Esophagus muscularis mucosa (tissue), 4 donors: ENCODE results near the gene ISCA2. TPM values are rescaled to one million over a fixed set of nuclear protein-coding genes. Genes with fewer than 3 reads are reported as not detected.

Experiments used
- DNase-seq: peaks from one replicate; pipeline ENCODE4 v3.0.0-alpha.2; 2017; ENCODE audit errors: extremely low spot score
- H3K27ac ChIP-seq, 4 donors: fragments of 200-600 bp; sonication (generic); replicated peaks in 1 of 4; 1 replicate in 3 of 4; 2 replicates in 1 of 4; pipeline ENCODE4 v1.5.1; 2016 to 2019; ENCODE audit warnings: mild to moderate bottlenecking in 1 of 4
- H3K27me3 ChIP-seq, 4 donors: fragments of 200-600 bp; sonication (generic); one replicate each; pipeline versions ENCODE4 v1.5.1 to v1.6.0; 2016 to 2019
- H3K36me3 ChIP-seq, 4 donors: fragments of 200-600 bp; sonication (generic); one replicate each; pipeline ENCODE4 v1.5.1; 2016 to 2019
- H3K4me1 ChIP-seq, 4 donors: fragments of 200-600 bp; sonication (generic); one replicate each; pipeline ENCODE4 v1.5.1; 2016 to 2019
- H3K4me3 ChIP-seq, 4 donors: fragments of 200-600 bp; sonication (generic); 1 replicate in 2 of 4; 2 replicates in 2 of 4; pipeline ENCODE4 v1.5.1; 2016 to 2019; ENCODE audit warnings: mild to moderate bottlenecking in 4 of 4, moderate library complexity in 1 of 4
- H3K9me3 ChIP-seq, 4 donors: fragments of 200-600 bp; sonication (generic); 1 replicate in 3 of 4; 2 replicates in 1 of 4; pipeline ENCODE4 v1.5.1; 2016 to 2019
- EP300 ChIP-seq: sonication (generic); formaldehyde crosslinking; IDR thresholded peaks from one replicate; pipeline ENCODE4 v1.6.1; 2017; ENCODE audit warnings: antibody characterized with exemption
- POLR2A ChIP-seq: fragments of 450-650 bp; IDR thresholded peaks from one replicate; pipeline ENCODE4 v1.6.1; 2017; ENCODE audit warnings: antibody characterized with exemption, moderate library complexity, mild to moderate bottlenecking, low read depth
- POLR2AphosphoS5 ChIP-seq, 2 donors: sonication (generic); formaldehyde crosslinking; IDR thresholded peaks; one replicate each; pipeline ENCODE4 v1.6.1; 2017; ENCODE audit warnings: antibody characterized with exemption in 2 of 2
- WGBS: methylation state at CpG from one replicate; pipeline ENCODE4 v1.1.5; 2018; 5-methylcytosine and 5-hydroxymethylcytosine counted together
- intact Hi-C: fragments of 100-400 bp; cut with DNase I; formaldehyde crosslinking; loops from one replicate; pipeline ENCODE4 v1.15.1; 2023
- total RNA-seq, 4 donors: library from RNA; depleted of rRNA; stranded (reverse); fragments of >200 nt; gene quantifications; one replicate each; pipeline versions ENCODE4 v1.1.0 to v1.2.1, GENCODE V29; 2016
- TF ChIP-seq, protein P1 (sequence below), 3 experiments: fragments of 200-600 bp in 2 of 3; fragments of 450-650 bp in 1 of 3; sonication (generic) in 2 of 3; IDR thresholded peaks; one replicate each; pipeline ENCODE4 v1.5.1; 2017 to 2019; ENCODE audit warnings: antibody characterized with exemption in 3 of 3, mild to moderate bottlenecking in 2 of 3, moderate library complexity in 1 of 3

The ISCA2 gene
- total RNA-seq, 4 donors from 2014 or later = 5.8 to 20.4 (median 15.1) TPM

DNA sequence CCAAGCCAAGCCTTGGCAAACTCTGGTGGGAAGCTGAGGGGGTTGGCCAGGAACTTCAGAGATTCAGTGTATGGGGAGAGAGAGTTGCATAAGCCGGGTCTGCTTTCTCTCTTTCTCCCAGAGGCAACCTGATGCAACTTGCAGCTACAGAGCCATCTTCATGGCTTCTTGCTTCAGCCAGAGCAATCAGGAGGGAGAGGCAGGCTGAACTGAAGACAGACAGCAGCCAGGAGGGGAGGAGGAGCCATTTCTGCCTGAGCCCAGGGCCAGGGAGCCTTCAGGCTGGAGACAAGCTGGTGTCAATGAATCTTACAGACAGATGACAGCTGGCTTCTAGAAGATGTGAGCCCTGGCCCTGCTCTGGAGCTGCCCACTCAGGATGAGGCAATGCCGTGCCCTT, 19.2 kb upstream of the ISCA2 start:
- 90% methylated on average over 2 of the region's 2 CpGs for WGBS
- intact Hi-C loops = no loop called here
- DNase-seq = no peak
- no peaks in the 10 kb centered on the region for H3K27me3 ChIP-seq
- no peak overlapping the region for H3K4me3 ChIP-seq
- no peaks in the 10 kb centered on the region for H3K9me3 ChIP-seq
- TF ChIP-seq EP300 (no peak), POLR2A (no peak), POLR2AphosphoS5 (IDR thresholded peaks at IDR 0.05) (no peak)
- TF ChIP-seq, protein P1, sequence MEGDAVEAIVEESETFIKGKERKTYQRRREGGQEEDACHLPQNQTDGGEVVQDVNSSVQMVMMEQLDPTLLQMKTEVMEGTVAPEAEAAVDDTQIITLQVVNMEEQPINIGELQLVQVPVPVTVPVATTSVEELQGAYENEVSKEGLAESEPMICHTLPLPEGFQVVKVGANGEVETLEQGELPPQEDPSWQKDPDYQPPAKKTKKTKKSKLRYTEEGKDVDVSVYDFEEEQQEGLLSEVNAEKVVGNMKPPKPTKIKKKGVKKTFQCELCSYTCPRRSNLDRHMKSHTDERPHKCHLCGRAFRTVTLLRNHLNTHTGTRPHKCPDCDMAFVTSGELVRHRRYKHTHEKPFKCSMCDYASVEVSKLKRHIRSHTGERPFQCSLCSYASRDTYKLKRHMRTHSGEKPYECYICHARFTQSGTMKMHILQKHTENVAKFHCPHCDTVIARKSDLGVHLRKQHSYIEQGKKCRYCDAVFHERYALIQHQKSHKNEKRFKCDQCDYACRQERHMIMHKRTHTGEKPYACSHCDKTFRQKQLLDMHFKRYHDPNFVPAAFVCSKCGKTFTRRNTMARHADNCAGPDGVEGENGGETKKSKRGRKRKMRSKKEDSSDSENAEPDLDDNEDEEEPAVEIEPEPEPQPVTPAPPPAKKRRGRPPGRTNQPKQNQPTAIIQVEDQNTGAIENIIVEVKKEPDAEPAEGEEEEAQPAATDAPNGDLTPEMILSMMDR (IDR thresholded peaks at IDR 0.05) = no peak
- H3K4me1 ChIP-seq = peaks cover 0 to 14% (median 1%) of the 10 kb centered on the region in 4 donors
- H3K27ac ChIP-seq = peak overlapping the region in 1 of 4 donors; percentile 20
- H3K36me3 ChIP-seq = peaks cover 24 to 70% (median 43%) of the 10 kb centered on the region in 4 donors

DNA sequence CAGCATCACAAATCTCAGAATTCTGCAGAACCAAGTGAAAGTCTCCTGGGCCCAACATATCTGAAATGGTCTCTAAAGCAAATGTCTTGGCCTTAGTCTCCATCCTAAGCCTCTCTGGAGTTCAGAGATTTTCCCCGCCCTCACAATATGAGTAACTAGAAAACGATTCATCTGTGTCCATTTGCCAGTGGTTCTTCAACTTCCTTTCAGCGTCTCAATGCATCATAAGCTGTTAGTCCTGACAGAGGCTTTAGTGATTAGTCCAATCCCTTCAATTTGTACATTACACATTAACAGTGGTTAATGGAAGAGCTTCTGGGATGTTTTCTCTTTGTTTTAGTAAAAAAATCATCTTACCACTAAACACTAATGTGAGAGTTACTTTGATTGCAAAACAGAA, 17.9 kb upstream of the ISCA2 start:
- WGBS = 58% methylated on average over 3 of the region's 3 CpGs
- no peak overlapping the region for H3K4me3 ChIP-seq
- TF ChIP-seq POLR2A (no peak), EP300 (no peak), POLR2AphosphoS5 (IDR thresholded peaks at IDR 0.05) (no peak)
- TF ChIP-seq, protein P1 (IDR thresholded peaks at IDR 0.05) = no peak
- H3K9me3 ChIP-seq = no peaks in the 10 kb centered on the region
- no peaks in the 10 kb centered on the region for H3K27me3 ChIP-seq
- peaks cover 0 to under 1% (median 0%) of the 10 kb centered on the region in 4 donors for H3K4me1 ChIP-seq
- peaks cover 37 to 82% (median 56%) of the 10 kb centered on the region in 4 donors for H3K36me3 ChIP-seq
- DNase-seq = no peak
- intact Hi-C loops = loop anchor here (5.0 kb wide), 1 partner anchor 113 kb away; no protein-coding TSS in a partner anchor
- no peak overlapping the region for H3K27ac ChIP-seq

DNA sequence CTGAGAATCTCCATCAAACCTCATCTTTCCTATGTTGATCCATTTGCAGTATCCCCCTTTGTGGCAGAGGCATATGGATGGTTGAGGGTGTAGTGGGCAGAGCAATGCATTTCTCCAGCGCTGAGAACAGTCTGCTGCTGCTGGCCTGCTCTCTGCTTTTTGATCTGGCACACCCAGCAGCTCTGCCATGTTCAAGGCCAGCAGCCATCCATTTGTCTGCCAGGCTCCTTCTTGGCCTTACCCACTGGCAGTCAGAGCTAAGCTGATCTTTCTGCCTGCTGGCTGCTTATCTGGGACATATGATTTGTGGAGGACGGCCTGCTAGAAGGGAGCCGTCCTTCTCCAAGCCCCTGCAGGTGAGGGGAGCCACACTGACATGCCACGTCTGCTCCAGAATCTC, 17.5 kb upstream of the ISCA2 start:
- Histone ChIP-seq H3K4me1 (no peaks in the 10 kb centered on the region), H3K9me3 (no peaks in the 10 kb centered on the region), H3K4me3 (no peak overlapping the region), H3K27me3 (no peaks in the 10 kb centered on the region), H3K27ac (no peak overlapping the region), H3K36me3 (peaks cover 42 to 82% (median 60%) of the 10 kb centered on the region in 4 donors)
- intact Hi-C loops = loop anchor here (5.0 kb wide), 1 partner anchor 114 kb away; no protein-coding TSS in a partner anchor
- TF ChIP-seq, protein P1 (IDR thresholded peaks at IDR 0.05) = no peak
- TF ChIP-seq EP300 = no peak
- TF ChIP-seq POLR2A = no peak
- no peak for TF ChIP-seq POLR2AphosphoS5 (IDR thresholded peaks at IDR 0.05)
- 56% methylated on average over 3 of the region's 4 CpGs for WGBS
- DNase-seq = no peak

DNA sequence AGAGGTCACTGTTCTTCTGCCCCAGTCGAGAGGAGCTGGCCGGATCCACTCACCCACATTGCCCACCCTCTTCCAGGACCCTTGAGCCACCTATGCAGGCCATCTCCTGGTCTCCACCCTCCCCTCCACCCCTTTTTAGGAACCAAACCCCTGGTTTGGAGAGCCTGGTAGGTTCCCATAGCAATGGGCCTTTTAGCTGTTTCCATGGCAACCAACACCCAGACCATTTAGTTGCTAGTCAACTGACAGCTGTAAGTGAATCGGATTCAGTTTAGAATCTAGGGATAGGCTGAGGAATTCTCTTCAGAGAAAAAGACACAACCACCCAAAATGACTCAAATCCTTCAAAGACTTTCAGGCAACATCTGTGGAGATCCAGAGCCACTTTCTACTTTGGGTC, 17.0 kb upstream of the ISCA2 start:
- H3K27ac ChIP-seq = no peak overlapping the region
- H3K4me1 ChIP-seq = no peaks in the 10 kb centered on the region
- peaks cover 47 to 85% (median 65%) of the 10 kb centered on the region in 4 donors for H3K36me3 ChIP-seq
- no peak for DNase-seq
- no peaks in the 10 kb centered on the region for H3K9me3 ChIP-seq
- H3K4me3 ChIP-seq = no peak overlapping the region
- TF ChIP-seq POLR2AphosphoS5 (IDR thresholded peaks at IDR 0.05) (no peak), POLR2A (no peak), EP300 (no peak)
- TF ChIP-seq, protein P1 (IDR thresholded peaks at IDR 0.05) = no peak
- intact Hi-C loops = loop anchor here (5.0 kb wide), 1 partner anchor 114 kb away; no protein-coding TSS in a partner anchor
- 100% methylated on average over 2 of the region's 3 CpGs for WGBS
- no peaks in the 10 kb centered on the region for H3K27me3 ChIP-seq
